Mucosa of stomach (tissue), 1 donor: ENCODE data around the gene ITSN2.
"Not testable (repeated sequence)": the region's sequence is repeated elsewhere in the genome, so short reads cannot be mapped to it uniquely, and the experiment has no call there.

Experiments used
- H3K27me3 ChIP-seq: one replicate; pipeline ENCODE4 v1.7.0; 2013; ENCODE audit warnings: mild to moderate bottlenecking, low read length; ENCODE audit not compliant: control insufficient read depth, insufficient read depth
- H3K36me3 ChIP-seq: one replicate; pipeline ENCODE4 v1.7.0; 2013; ENCODE audit warnings: low read length; ENCODE audit not compliant: control insufficient read depth, insufficient read depth
- H3K4me1 ChIP-seq: one replicate; pipeline ENCODE4 v1.7.0; 2013; ENCODE audit warnings: mild to moderate bottlenecking, low read length; ENCODE audit not compliant: control insufficient read depth, insufficient read depth
- H3K4me3 ChIP-seq: one replicate; pipeline ENCODE4 v1.7.0; 2013; ENCODE audit warnings: low read length
- H3K9ac ChIP-seq: one replicate; pipeline ENCODE4 v1.7.0; 2013; ENCODE audit warnings: mild to moderate bottlenecking, low read length, moderate library complexity
- H3K9me3 ChIP-seq: one replicate; pipeline ENCODE4 v1.7.0; 2013; ENCODE audit warnings: mild to moderate bottlenecking, low read length, moderate library complexity; ENCODE audit not compliant: control insufficient read depth
- donor health status: Pancreatic carcinoma.

ITSN2 gene

GRCh38 chr2:24343225-24343882 is 17.0 kb downstream of the ITSN2 start:
- H3K27me3 ChIP-seq = no peaks in the 10 kb centered on the region
- H3K4me1 ChIP-seq = peaks cover 15% of the 10 kb centered on the region
- no peaks in the 10 kb centered on the region for H3K36me3 ChIP-seq
- H3K9me3 ChIP-seq = no peaks in the 10 kb centered on the region
- no peak overlapping the region for H3K4me3 ChIP-seq
- H3K9ac ChIP-seq = no peak overlapping the region

DNA sequence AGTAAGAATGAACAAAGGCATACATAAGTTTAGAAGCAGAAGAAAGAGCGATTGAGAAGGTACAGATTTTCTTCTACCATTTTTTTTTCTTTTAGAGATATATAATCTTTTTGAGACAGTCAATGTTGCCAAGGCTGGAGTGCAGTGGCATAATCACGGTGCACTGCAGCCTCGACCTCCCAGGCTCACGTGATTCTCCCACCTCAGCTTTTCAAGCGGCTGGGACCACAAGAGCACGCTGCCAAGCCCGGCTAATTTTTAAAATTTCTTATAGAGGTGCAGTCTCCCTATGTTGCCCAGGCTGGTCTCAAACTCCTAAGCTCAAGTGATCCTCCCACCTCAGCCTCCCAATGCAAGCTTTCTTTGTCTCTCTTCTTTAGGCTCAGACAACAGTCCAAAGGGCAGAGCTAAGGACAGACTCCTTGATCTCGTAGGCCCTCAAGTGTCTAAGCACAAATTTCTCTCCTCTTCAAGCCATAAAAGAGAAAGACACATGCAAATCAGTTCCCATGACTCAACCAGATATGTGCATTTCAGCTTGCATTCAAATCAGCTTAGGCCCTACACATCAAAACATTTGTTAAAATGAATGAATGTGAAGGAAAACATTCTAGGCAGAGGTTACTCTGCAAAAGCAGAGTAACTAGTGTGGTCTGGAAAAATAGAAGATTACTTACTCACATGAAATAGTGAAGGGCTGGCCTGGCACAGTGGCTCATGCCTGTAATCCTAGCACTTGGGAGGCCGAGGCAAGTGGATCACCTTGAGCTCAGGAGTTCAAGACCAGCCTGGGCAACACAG is 18.0 kb downstream of the ITSN2 start:
- Histone ChIP-seq H3K27me3 (no peaks in the 10 kb centered on the region), H3K4me1 (peaks cover 21% of the 10 kb centered on the region), H3K36me3 (no peaks in the 10 kb centered on the region), H3K4me3 (no peak overlapping the region), H3K9ac (no peak overlapping the region), H3K9me3 (no peaks in the 10 kb centered on the region)

DNA sequence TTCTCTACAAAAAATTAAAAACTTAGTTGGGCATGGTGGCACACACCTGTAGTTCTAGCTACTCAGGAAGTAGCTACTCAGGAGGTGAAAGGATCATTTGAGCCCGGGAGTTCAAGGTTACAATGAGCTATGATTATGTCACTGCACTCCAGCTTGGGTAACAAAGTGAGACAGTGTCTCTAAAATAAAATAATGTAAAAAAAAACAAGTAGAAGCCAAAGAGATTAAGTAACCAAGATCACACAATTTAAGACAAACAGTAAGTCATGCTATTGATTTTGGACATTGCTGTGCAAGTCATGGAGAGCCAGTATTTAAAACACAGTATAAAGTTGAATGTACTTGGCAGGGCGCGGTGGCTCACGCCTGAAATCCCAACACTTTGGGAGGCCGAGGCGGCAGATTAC is 20.5 kb downstream of the ITSN2 start:
- Histone ChIP-seq H3K4me1 (peaks cover 21% of the 10 kb centered on the region), H3K4me3 (no peak overlapping the region), H3K9me3 (no peaks in the 10 kb centered on the region), H3K27me3 (no peaks in the 10 kb centered on the region), H3K9ac (no peak overlapping the region), H3K36me3 (no peaks in the 10 kb centered on the region)

DNA sequence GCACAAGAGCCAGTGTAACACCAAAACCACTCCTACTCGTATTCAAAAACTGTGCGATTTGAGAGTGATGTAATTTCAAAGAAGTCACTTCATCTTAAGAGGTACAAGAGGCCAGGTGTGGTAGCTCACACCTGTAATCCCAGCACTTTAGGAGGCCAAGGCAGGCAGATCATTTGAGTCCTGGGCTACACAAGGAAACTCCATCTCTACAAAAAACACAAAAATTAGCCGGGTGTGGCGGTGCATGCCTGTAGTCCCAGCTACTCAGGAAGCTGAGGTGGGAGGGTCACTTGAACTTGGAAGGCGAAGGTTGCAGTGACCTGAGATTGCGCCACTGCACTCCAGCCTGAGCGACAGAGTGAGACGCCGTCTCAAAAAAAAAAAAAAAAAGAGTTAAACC is 21.2 kb downstream of the ITSN2 start:
- H3K27me3 ChIP-seq, H3K36me3 ChIP-seq, H3K9ac ChIP-seq, H3K9me3 ChIP-seq, H3K4me3 ChIP-seq: not testable (repeated sequence)
- H3K4me1 ChIP-seq = peaks cover 21% of the 10 kb centered on the region

DNA sequence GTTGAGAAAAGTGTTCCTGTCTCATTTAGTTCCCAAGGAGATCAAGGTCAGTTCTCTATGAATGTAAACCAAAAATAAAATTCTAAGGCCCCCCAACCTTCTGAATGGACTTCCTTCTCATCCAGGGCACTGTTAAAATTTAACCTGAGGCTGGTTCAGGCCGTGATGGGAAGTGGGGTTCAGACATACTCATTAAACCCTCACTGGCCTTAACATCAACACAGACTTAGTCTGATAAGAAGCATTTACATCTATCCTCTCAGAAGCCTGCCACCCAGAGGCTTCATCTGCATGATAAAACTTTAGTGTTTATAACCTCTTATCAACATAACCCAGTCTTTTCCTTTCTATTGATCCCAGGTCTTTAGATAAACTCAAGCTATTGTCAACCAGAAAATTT is 22.4 kb downstream of the ITSN2 start:
- peaks cover 21% of the 10 kb centered on the region for H3K4me1 ChIP-seq
- no peak overlapping the region for H3K9ac ChIP-seq
- no peaks in the 10 kb centered on the region for H3K9me3 ChIP-seq
- no peaks in the 10 kb centered on the region for H3K27me3 ChIP-seq
- no peak overlapping the region for H3K4me3 ChIP-seq
- H3K36me3 ChIP-seq = no peaks in the 10 kb centered on the region

DNA sequence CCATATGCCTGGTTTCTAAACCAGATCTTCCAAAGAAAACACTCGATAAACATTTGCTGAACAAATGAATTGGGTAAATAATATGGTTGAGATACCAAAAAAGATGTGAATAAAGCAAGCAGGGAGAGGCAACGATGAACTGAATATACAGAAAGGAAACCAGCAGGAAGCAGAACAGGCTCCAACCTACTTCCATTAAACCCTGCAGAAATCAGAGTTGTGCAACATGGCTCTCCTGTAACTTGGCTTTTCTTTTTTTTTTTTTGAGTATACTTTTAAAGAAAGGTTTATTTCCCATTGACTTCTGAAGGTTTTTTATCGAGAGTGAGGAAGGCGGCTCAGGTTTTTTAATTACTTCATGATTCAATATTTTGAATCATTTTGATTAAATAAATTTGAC is 23.5 kb downstream of the ITSN2 start:
- H3K4me3 ChIP-seq = no peak overlapping the region
- H3K27me3 ChIP-seq = no peaks in the 10 kb centered on the region
- no peaks in the 10 kb centered on the region for H3K9me3 ChIP-seq
- peaks cover 21% of the 10 kb centered on the region for H3K4me1 ChIP-seq
- H3K9ac ChIP-seq = no peak overlapping the region
- H3K36me3 ChIP-seq = no peaks in the 10 kb centered on the region

- Histone ChIP-seq H3K4me3 (no peak overlapping the region), H3K4me1 (peaks cover 16% of the 10 kb centered on the region), H3K36me3 (no peaks in the 10 kb centered on the region), H3K9me3 (no peaks in the 10 kb centered on the region), H3K9ac (no peak overlapping the region), H3K27me3 (no peaks in the 10 kb centered on the region)
These were observed 26.1 kb downstream of the ITSN2 start for GRCh38 chr2:24334245-24334633.

DNA sequence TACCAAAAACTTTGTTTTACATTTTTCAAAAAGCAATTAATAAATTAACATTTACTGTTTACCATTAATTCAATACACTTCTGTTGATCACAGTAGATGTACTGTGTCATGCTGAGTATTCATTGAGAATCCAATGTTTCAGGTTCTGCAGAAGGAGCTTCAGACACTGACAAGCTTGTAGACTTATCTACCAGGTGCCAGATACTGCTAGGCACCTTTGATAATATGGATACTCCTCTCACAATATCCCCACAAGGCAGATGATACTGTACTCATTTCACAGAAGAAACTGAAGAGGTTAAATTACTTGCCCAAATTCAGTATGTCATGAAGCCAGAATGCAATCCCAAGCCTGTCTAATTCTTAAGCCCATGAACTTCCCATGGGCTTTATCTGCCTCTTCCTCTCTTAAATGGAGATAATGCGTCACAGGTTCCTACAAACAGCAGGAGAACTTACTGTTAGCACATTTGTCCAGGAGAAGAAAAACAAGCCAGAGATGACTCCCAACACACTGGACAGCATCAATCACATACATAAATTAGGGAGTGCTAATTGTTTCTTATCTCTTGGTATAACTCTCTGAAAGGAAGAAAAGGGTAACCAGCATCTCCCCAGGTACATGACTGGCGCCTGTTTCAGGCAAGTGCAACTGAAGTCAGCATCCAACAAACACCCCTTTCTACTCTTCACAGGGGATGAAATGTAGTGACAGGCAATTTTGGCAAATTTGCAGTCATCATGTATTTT is 27.4 kb downstream of the ITSN2 start:
- Histone ChIP-seq H3K9me3 (no peaks in the 10 kb centered on the region), H3K4me1 (peaks cover 9% of the 10 kb centered on the region), H3K36me3 (no peaks in the 10 kb centered on the region), H3K27me3 (no peaks in the 10 kb centered on the region), H3K9ac (no peak overlapping the region), H3K4me3 (no peak overlapping the region)

GRCh38 chr2:24330161-24330560 is 30.2 kb downstream of the ITSN2 start:
- Histone ChIP-seq H3K27me3 (no peaks in the 10 kb centered on the region), H3K4me3 (no peak overlapping the region), H3K9ac (no peak overlapping the region), H3K36me3 (no peaks in the 10 kb centered on the region), H3K9me3 (no peaks in the 10 kb centered on the region), H3K4me1 (peaks cover 13% of the 10 kb centered on the region)

DNA sequence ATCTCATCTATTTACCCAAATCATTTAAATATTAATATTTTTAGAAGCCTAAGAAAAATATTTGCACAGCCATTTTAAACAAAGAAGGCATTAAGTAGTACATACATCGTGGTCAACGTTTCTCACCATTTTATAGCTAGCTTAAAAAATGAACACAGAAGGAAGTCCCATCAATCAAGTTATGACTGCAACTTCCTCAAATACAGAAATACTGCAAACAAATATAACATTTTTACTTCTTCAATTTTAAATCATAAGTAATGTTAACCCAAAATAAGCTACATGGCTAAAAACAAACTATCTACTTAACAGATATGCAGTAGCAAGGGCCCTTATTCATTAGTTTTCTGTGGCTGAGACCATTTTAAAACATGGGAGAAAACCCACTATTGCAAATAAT is 30.6 kb downstream of the ITSN2 start:
- no peaks in the 10 kb centered on the region for H3K36me3 ChIP-seq
- H3K4me3 ChIP-seq = no peak overlapping the region
- peaks cover 13% of the 10 kb centered on the region for H3K4me1 ChIP-seq
- H3K27me3 ChIP-seq = no peaks in the 10 kb centered on the region
- H3K9me3 ChIP-seq = no peaks in the 10 kb centered on the region
- H3K9ac ChIP-seq = no peak overlapping the region

GRCh38 chr2:24328010-24328409 is 32.3 kb downstream of the ITSN2 start:
- no peaks in the 10 kb centered on the region for H3K36me3 ChIP-seq
- H3K4me1 ChIP-seq = peaks cover 13% of the 10 kb centered on the region
- no peaks in the 10 kb centered on the region for H3K9me3 ChIP-seq
- H3K27me3 ChIP-seq = no peaks in the 10 kb centered on the region
- H3K9ac ChIP-seq = no peak overlapping the region
- no peak overlapping the region for H3K4me3 ChIP-seq

GRCh38 chr2:24317491-24317920 is 42.8 kb downstream of the ITSN2 start:
- Histone ChIP-seq H3K4me3 (no peak overlapping the region), H3K27me3 (no peaks in the 10 kb centered on the region), H3K36me3 (no peaks in the 10 kb centered on the region), H3K4me1 (no peaks in the 10 kb centered on the region), H3K9ac (no peak overlapping the region), H3K9me3 (no peaks in the 10 kb centered on the region)
